Stomach (tissue), 9 donors: Measurements from ENCODE around the gene IFT52. TPM values are rescaled to one million over a fixed set of nuclear protein-coding genes. Genes with fewer than 3 reads are reported as not detected.
A peak's percentile ranks its signal among the peaks of the same experiment; 100 is the strongest.
"Not testable (repeated sequence)": the region's sequence is repeated elsewhere in the genome, so short reads cannot be mapped to it uniquely, and the experiment has no call there.

Source experiments
- DNase-seq, 2 donors: peaks; one replicate each; pipeline versions ENCODE4 v3.0.0 to v3.0.0-alpha.2; 2013 to 2019
- H3K27ac ChIP-seq, 5 donors: fragments of 200-600 bp in 4 of 5; sonication (generic) in 4 of 5; one replicate each; pipeline ENCODE4 v1.5.1; 2013 to 2019; ENCODE audit warnings: mild to moderate bottlenecking in 1 of 5, moderate library complexity in 1 of 5
- H3K27me3 ChIP-seq, 3 donors: fragments of 200-600 bp; sonication (generic); one replicate each; pipeline ENCODE4 v1.5.1; 2017 to 2019; ENCODE audit warnings: mixed run types in 1 of 3
- H3K36me3 ChIP-seq, 4 donors: fragments of 200-600 bp; sonication (generic); 1 replicate in 3 of 4; 2 replicates in 1 of 4; pipeline ENCODE4 v1.5.1; 2016 to 2019
- H3K4me1 ChIP-seq, 4 donors: fragments of 200-600 bp; sonication (generic); one replicate each; pipeline ENCODE4 v1.5.1; 2016 to 2019
- H3K4me3 ChIP-seq, 4 donors: fragments of 200-600 bp; sonication (generic) in 3 of 4; one replicate each; pipeline ENCODE4 v1.5.1; 2016 to 2019; ENCODE audit warnings: mild to moderate bottlenecking in 1 of 4
- H3K9me3 ChIP-seq, 4 donors: fragments of 200-600 bp; sonication (generic); one replicate each; pipeline ENCODE4 v1.5.1; 2016 to 2019
- CTCF ChIP-seq, 7 experiments: fragments of 450-650 bp in 4 of 7; fragments of 200-600 bp in 3 of 7; sonication (generic) in 3 of 7; IDR thresholded peaks; one replicate each; pipeline ENCODE4 v1.5.1; 2016 to 2019; ENCODE audit warnings: antibody characterized with exemption in 7 of 7, control low read depth in 2 of 7, mild to moderate bottlenecking in 1 of 7
- EP300 ChIP-seq: sonication (generic); formaldehyde crosslinking; IDR thresholded peaks from one replicate; pipeline ENCODE4 v1.6.1; 2017; ENCODE audit warnings: antibody characterized with exemption
- POLR2A ChIP-seq, 4 donors: fragments of 450-650 bp; IDR thresholded peaks; one replicate each; pipeline ENCODE4 v1.6.1; 2016; ENCODE audit warnings: antibody characterized with exemption in 4 of 4, control low read depth in 2 of 4, mild to moderate bottlenecking in 1 of 4, moderate library complexity in 1 of 4
- POLR2AphosphoS5 ChIP-seq, 3 donors: sonication (generic); formaldehyde crosslinking; IDR thresholded peaks; one replicate each; pipeline ENCODE4 v1.6.1; 2016; ENCODE audit warnings: antibody characterized with exemption in 3 of 3
- WGBS, 5 donors: extraction: QIAGEN DNeasy Blood & Tissue Kit in 3 of 5; methylation state at CpG; one replicate each; pipeline versions ENCODE4 v1.1.5 to v1.1.7; 2013 to 2018; 5-methylcytosine and 5-hydroxymethylcytosine counted together
- intact Hi-C: fragments of 100-400 bp; cut with DNase I; formaldehyde crosslinking; loops from one replicate; pipeline ENCODE4 v1.15.1; 2023; ENCODE audit warnings: low total_unique reads
- polyA plus RNA-seq, 3 donors: library from polyadenylated mRNA; stranded (reverse); fragments of 200-250 nt; gene quantifications; one replicate each; pipeline ENCODE4 v1.2.3, GENCODE V29; 2013
- total RNA-seq, 5 donors: library from RNA; depleted of rRNA; stranded (reverse); fragments of >200 nt; gene quantifications; one replicate each; pipeline versions ENCODE4 v1.1.0 to v1.2.3, GENCODE V29; 2014 to 2016
- donor health status: healthy with polysubstance abuse.
- donor health status: Bipolar disorder and iron deficiency.
- donor health status: healthy.

Gene IFT52
- total and polyA plus RNA-seq, 8 donors, result 0.45 to 41.5 (median 12.9) TPM; not detected in 1

GRCh38 chr20:43590036-43590391, 723 bp upstream of the IFT52 start:
- WGBS, 5 donors, result 15 to 22% (median 19%) methylated on average over 8 to 9 of the region's 9 CpGs
- no peak for TF ChIP-seq POLR2AphosphoS5 (IDR thresholded peaks at IDR 0.05)
- no peak for TF ChIP-seq CTCF (IDR thresholded peaks at IDR 0.05)
- no peak for TF ChIP-seq EP300
- no peak for TF ChIP-seq POLR2A (IDR thresholded peaks at IDR 0.05)
- DNase-seq, result peak in 1 of 2 donors; percentile 58
- peak overlapping the region; percentile 81 to 93 (median 89) for H3K4me3 ChIP-seq
- H3K27ac ChIP-seq, result peak overlapping the region; percentile 72 to 88 (median 82)
- H3K4me1 ChIP-seq, result peaks cover 6 to 25% (median 20%) of the 10 kb centered on the region in 4 donors
- no peaks in the 10 kb centered on the region for H3K27me3 ChIP-seq
- peaks cover 0 to 26% (median 17%) of the 10 kb centered on the region in 4 donors for H3K36me3 ChIP-seq
- H3K9me3 ChIP-seq, result no peaks in the 10 kb centered on the region
- intact Hi-C loops, result no loop called here

GRCh38 chr20:43601960-43602359, 11.2 kb downstream of the IFT52 start:
- DNase-seq, H3K9me3 ChIP-seq, H3K4me3 ChIP-seq, intact Hi-C loops, H3K4me1 ChIP-seq, H3K27me3 ChIP-seq, H3K27ac ChIP-seq: not testable (repeated sequence)
- 88 to 90% (median 88%) methylated on average over 8 of the region's 8 CpGs for whole genome bisulfite sequencing, 5 donors
- H3K36me3 ChIP-seq, result peaks cover 42 to 95% (median 74%) of the 10 kb centered on the region in 4 donors

- intact Hi-C loops, result no loop called here
- Histone ChIP-seq H3K36me3 (peaks cover 36 to 95% (median 70%) of the 10 kb centered on the region in 4 donors), H3K4me3 (no peak overlapping the region), H3K9me3 (no peaks in the 10 kb centered on the region), H3K4me1 (no peaks in the 10 kb centered on the region), H3K27ac (no peak overlapping the region), H3K27me3 (no peaks in the 10 kb centered on the region)
- DNase-seq, result no peak
- TF ChIP-seq EP300 (no peak), CTCF (IDR thresholded peaks at IDR 0.05) (no peak)
- WGBS, 5 donors, result 50 to 88% (median 79%) methylated on average over 1 of the region's 1 CpG
Measured at GRCh38 chr20:43603124-43603523, 12.4 kb downstream of the IFT52 start.

- no peak overlapping the region for H3K4me3 ChIP-seq
- H3K9me3 ChIP-seq, result no peaks in the 10 kb centered on the region
- peaks cover 22 to 70% (median 56%) of the 10 kb centered on the region in 4 donors for H3K36me3 ChIP-seq
- H3K4me1 ChIP-seq, result no peaks in the 10 kb centered on the region
- 96 to 98% (median 97%) methylated on average over 9 of the region's 9 CpGs for WGBS, 5 donors
- H3K27ac ChIP-seq, result no peak overlapping the region
- no peak for DNase-seq
- H3K27me3 ChIP-seq, result no peaks in the 10 kb centered on the region
- TF ChIP-seq EP300 (no peak), CTCF (IDR thresholded peaks at IDR 0.05) (no peak), POLR2A (IDR thresholded peaks at IDR 0.05) (no peak), POLR2AphosphoS5 (IDR thresholded peaks at IDR 0.05) (no peak)
- intact Hi-C loops, result no loop called here
Measured at GRCh38 chr20:43605715-43606114, 15.0 kb downstream of the IFT52 start.

GRCh38 chr20:43607278-43607677, 16.5 kb downstream of the IFT52 start:
- intact Hi-C loops, DNase-seq: not testable (repeated sequence)
- WGBS, 5 donors, result 91 to 100% (median 98%) methylated on average over 10 to 28 of the region's 30 CpGs

More at GRCh38 chr20:43607278-43607677, 16.5 kb downstream of the IFT52 start:
- not testable (repeated sequence) for H3K9me3 ChIP-seq, H3K4me3 ChIP-seq, H3K4me1 ChIP-seq, H3K27ac ChIP-seq, H3K27me3 ChIP-seq
- peaks cover 22 to 67% (median 62%) of the 10 kb centered on the region in 4 donors for H3K36me3 ChIP-seq
